DND-41 (cell line): Measurements from ENCODE around the gene ZXDC.

ENCODE experiments used
- ATAC-seq: fragments of 200-7000 bp; cut with Tn5 transposase; 3 replicates; pipeline ENCODE4 v1.9.1; 2021; ENCODE audit warnings: low read depth; ENCODE audit not compliant: insufficient read depth
- DNase-seq: peaks from one replicate; pipeline ENCODE4 v3.0.0-alpha.2; 2020
- H2AFZ ChIP-seq: 2 replicates; pipeline ENCODE4 v1.6.0; 2012; ENCODE audit warnings: low read depth, low read length
- H3K27ac ChIP-seq: 2 replicates; pipeline ENCODE4 v1.5.1; 2012; ENCODE audit warnings: low read length, inconsistent platforms
- H3K27me3 ChIP-seq: fragments of 200-600 bp; sonication (generic); 2 replicates; pipeline ENCODE4 v1.6.0; 2012; ENCODE audit warnings: low read length, mild to moderate bottlenecking, inconsistent platforms; ENCODE audit not compliant: insufficient read depth, poor library complexity
- H3K36me3 ChIP-seq: 2 replicates; pipeline ENCODE4 v1.5.1; 2012; ENCODE audit warnings: low read length, inconsistent platforms; ENCODE audit not compliant: insufficient read depth
- H3K4me1 ChIP-seq: 2 replicates; pipeline ENCODE4 v1.5.1; 2012; ENCODE audit warnings: mild to moderate bottlenecking, low read length; ENCODE audit not compliant: insufficient read depth
- H3K4me2 ChIP-seq: 2 replicates; pipeline ENCODE4 v1.6.0; 2012; ENCODE audit warnings: mild to moderate bottlenecking, moderate library complexity, low read length, inconsistent platforms; ENCODE audit not compliant: insufficient read depth
- H3K4me3 ChIP-seq, 2 experiments: fragments of 200-600 bp in 1 of 2; shearing (Covaris generic) in 1 of 2; 2 replicates each; pipeline ENCODE4 v1.5.1; 2012 to 2016; ENCODE audit warnings: inconsistent platforms in 2 of 2, low read length in 2 of 2, mild to moderate bottlenecking in 2 of 2, low read depth in 1 of 2, moderate library complexity in 1 of 2
- H3K79me2 ChIP-seq: 2 replicates; pipeline ENCODE4 v1.6.0; 2012; ENCODE audit warnings: low read length, inconsistent platforms; ENCODE audit not compliant: insufficient read depth
- H3K9ac ChIP-seq: 2 replicates; pipeline ENCODE4 v1.6.0; 2012; ENCODE audit warnings: low read depth, mild to moderate bottlenecking, inconsistent platforms, low read length, moderate library complexity
- H3K9me3 ChIP-seq: 2 replicates; pipeline ENCODE4 v1.5.1; 2012; ENCODE audit warnings: low read length, moderate library complexity, mild to moderate bottlenecking, inconsistent platforms; ENCODE audit not compliant: insufficient read depth, severe bottlenecking
- H4K20me1 ChIP-seq: 2 replicates; pipeline ENCODE4 v1.6.0; 2012; ENCODE audit warnings: low read length; ENCODE audit not compliant: insufficient read depth
- EZH2 ChIP-seq: IDR thresholded peaks from 3 replicates; pipeline ENCODE4 v1.6.1; 2012; ENCODE audit warnings: borderline replicate concordance, low read depth, mild to moderate bottlenecking, moderate library complexity, low read length, inconsistent platforms; ENCODE audit not compliant: severe bottlenecking
- TF ChIP-seq, protein P1 (sequence below): IDR thresholded peaks from 2 replicates; pipeline ENCODE4 v1.5.1; 2012; ENCODE audit warnings: borderline replicate concordance, low read length, moderate library complexity, mild to moderate bottlenecking; ENCODE audit not compliant: poor library complexity, severe bottlenecking; ENCODE audit errors: extremely low read depth

Gene ZXDC

DNA sequence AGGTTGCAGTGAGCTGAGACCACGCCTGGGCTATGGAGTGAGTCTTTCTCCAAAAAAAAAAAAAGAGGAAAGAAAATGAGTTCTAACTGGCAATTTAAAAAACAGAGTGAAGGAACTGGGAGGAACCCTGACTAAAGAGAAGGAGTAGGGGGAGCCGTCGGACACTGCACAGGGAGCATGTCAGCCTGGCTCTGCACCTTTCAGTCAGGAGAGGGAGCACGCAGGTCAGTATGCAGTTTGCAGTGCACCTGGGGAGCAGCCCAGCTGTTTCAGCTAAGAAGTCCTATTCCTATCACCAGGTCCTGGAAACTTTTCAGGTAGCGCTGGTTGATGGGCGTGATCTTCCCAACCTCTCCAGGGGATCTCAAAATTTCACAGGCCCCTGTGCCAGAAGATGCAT is 14.9 kb upstream of the ZXDC start:
- Histone ChIP-seq H3K4me1 (peaks cover 47% of the 10 kb centered on the region), H3K79me2 (no peaks in the 10 kb centered on the region), H2AFZ (no peak overlapping the region), H4K20me1 (0 out of 2 replicates have a peak, but pooled peaks cover 4% of the 10 kb centered on the region), H3K4me3 (no peak overlapping the region), H3K27ac (no peak overlapping the region), H3K36me3 (no peaks in the 10 kb centered on the region), H3K9ac (no peak overlapping the region), H3K4me2 (no peak overlapping the region), H3K9me3 (no peaks in the 10 kb centered on the region), H3K27me3 (peaks cover 3% of the 10 kb centered on the region)
- DNase-seq (no peak), ATAC-seq (no peak)
- TF ChIP-seq, protein P1, sequence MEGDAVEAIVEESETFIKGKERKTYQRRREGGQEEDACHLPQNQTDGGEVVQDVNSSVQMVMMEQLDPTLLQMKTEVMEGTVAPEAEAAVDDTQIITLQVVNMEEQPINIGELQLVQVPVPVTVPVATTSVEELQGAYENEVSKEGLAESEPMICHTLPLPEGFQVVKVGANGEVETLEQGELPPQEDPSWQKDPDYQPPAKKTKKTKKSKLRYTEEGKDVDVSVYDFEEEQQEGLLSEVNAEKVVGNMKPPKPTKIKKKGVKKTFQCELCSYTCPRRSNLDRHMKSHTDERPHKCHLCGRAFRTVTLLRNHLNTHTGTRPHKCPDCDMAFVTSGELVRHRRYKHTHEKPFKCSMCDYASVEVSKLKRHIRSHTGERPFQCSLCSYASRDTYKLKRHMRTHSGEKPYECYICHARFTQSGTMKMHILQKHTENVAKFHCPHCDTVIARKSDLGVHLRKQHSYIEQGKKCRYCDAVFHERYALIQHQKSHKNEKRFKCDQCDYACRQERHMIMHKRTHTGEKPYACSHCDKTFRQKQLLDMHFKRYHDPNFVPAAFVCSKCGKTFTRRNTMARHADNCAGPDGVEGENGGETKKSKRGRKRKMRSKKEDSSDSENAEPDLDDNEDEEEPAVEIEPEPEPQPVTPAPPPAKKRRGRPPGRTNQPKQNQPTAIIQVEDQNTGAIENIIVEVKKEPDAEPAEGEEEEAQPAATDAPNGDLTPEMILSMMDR = no peak
- no peak for TF ChIP-seq EZH2

DNA sequence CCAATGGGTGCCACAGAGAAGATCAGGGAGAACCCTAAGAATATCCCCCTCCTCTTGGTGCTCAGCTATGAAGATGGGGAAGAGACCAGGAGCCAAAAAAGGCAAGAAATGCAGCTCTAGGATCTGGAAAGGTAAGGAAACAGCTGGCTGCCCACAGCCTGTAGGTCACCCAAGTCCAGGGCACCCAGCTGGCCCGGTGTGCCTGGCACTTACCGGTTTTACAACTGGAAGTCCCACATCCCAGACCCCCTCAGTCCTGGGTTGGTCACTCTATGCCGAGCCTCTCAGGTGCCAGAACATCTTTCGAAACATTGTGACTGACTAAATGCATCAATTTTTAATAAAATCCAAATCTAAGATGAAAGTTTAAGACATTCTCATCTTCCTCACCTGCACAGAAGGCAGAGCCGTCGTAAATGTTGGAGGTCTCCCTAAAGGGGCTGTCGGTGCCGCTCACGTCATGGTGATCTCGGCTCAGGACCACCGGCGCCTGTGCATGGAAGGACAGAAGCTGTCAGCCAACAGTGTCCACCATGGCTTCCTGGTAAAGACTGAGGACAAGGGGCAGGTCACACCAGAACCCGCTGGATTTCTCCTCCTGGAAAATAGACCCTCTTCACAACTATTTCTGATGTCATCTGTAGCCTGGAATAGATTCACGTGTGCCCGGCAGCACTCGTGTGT is 13.3 kb upstream of the ZXDC start:
- DNase-seq = no peak
- H3K27ac ChIP-seq = no peak overlapping the region
- no peak overlapping the region for H3K9ac ChIP-seq
- no peaks in the 10 kb centered on the region for H4K20me1 ChIP-seq
- no peak overlapping the region for H2AFZ ChIP-seq
- no peak for ATAC-seq
- no peak overlapping the region for H3K4me2 ChIP-seq
- H3K27me3 ChIP-seq = no peaks in the 10 kb centered on the region
- TF ChIP-seq, protein P1 = no peak
- no peak for TF ChIP-seq EZH2
- H3K36me3 ChIP-seq = no peaks in the 10 kb centered on the region
- H3K4me1 ChIP-seq = peaks cover 31% of the 10 kb centered on the region
- no peak overlapping the region for H3K4me3 ChIP-seq
- H3K9me3 ChIP-seq = no peaks in the 10 kb centered on the region
- H3K79me2 ChIP-seq = no peaks in the 10 kb centered on the region

DNA sequence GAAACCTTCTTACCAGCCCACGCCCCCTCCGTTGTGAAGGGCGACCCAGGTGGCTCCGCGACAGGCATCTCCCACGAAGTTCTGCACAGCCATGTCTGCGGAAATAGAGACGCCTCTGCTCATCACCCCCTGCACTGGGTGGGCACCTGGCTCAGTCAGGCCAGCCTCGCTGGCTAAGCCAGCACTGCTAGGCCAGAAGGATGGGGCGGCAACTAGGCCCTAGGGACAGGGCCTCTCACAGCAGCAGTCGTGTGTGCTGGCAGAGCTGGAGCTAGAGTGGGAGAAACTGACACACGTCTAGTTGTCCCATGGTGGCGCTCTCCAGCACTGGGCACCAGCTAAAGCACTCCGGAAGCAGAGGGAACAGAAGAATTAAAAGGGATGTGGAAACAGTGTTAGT is 12.5 kb upstream of the ZXDC start:
- H4K20me1 ChIP-seq = no peaks in the 10 kb centered on the region
- H3K4me1 ChIP-seq = peaks cover 23% of the 10 kb centered on the region
- H3K36me3 ChIP-seq = no peaks in the 10 kb centered on the region
- no peak overlapping the region for H3K9ac ChIP-seq
- no peak overlapping the region for H3K4me2 ChIP-seq
- no peaks in the 10 kb centered on the region for H3K27me3 ChIP-seq
- ATAC-seq = no peak
- DNase-seq = no peak
- H2AFZ ChIP-seq = no peak overlapping the region
- no peak overlapping the region for H3K4me3 ChIP-seq
- H3K27ac ChIP-seq = no peak overlapping the region
- no peak for TF ChIP-seq EZH2
- TF ChIP-seq, protein P1 = no peak
- H3K9me3 ChIP-seq = no peaks in the 10 kb centered on the region
- no peaks in the 10 kb centered on the region for H3K79me2 ChIP-seq
